Mesothelial cell of epicardium (in vitro differentiated cells): ENCODE results near the gene DPY19L2. TPM values are rescaled to one million over a fixed set of nuclear protein-coding genes. Genes with fewer than 3 reads are reported as not detected.
"Not testable (repeated sequence)": the region's sequence is repeated elsewhere in the genome, so short reads cannot be mapped to it uniquely, and the experiment has no call there.

Experiments used
- DNase-seq, 2 experiments: peaks; one replicate each; pipeline ENCODE4 v3.0.0; 2021; ENCODE audit warnings: low spot score in 2 of 2; ENCODE audit not compliant: unreplicated experiment in 2 of 2
- H3K27ac Mint-ChIP-seq: 2 replicates; pipeline ENCODE4 v1.8.0; 2021; ENCODE audit warnings: mixed read lengths
- H3K27me3 Mint-ChIP-seq: 2 replicates; pipeline ENCODE4 v1.8.0; 2021; ENCODE audit warnings: low read depth, mixed read lengths
- H3K36me3 Mint-ChIP-seq: 2 replicates; pipeline ENCODE4 v1.8.0; 2021; ENCODE audit warnings: mixed read lengths
- H3K4me1 Mint-ChIP-seq: 2 replicates; pipeline ENCODE4 v1.8.0; 2021; ENCODE audit warnings: mixed read lengths
- H3K4me3 Mint-ChIP-seq: 2 replicates; pipeline ENCODE4 v1.8.0; 2021; ENCODE audit warnings: mild to moderate bottlenecking, moderate library complexity, mixed read lengths
- H3K9me3 Mint-ChIP-seq: 2 replicates; pipeline ENCODE4 v1.8.0; 2021; ENCODE audit warnings: mixed read lengths
- total RNA-seq: library from RNA; stranded (reverse); gene quantifications from 3 replicates; pipeline ENCODE4 v1.2.1, GENCODE V29; 2021
- TF ChIP-seq, protein P1 (sequence below): fragments of 200-600 bp; sonication (generic); IDR thresholded peaks from one replicate; pipeline ENCODE4 v1.5.0; 2021; ENCODE audit warnings: antibody characterized with exemption; ENCODE audit not compliant: unreplicated experiment

Gene DPY19L2
- total RNA-seq, 1 donor from 2014 or later, result 19.0 TPM

DNA sequence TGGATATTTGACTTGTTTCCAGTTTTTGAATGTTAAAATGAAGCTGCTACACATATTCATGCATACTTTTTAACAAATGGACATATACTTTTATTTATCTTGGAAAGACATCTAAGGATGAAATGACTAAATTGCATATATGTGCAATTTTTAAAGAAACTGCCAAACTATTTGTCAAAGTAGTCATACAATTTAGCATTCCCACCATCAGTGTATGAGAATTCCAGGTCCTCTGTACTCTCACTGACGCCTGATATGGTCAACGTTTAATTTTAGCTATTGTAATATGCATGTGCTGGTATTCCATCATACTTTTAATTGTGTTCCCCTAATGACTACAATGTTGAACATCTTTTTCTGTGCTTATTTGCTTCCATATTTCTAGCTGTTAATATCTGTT, 22.5 kb upstream of the DPY19L2 start:
- DNase-seq, H3K4me1 Mint-ChIP-seq, H3K36me3 Mint-ChIP-seq, H3K9me3 Mint-ChIP-seq, H3K4me3 Mint-ChIP-seq, H3K27ac Mint-ChIP-seq, H3K27me3 Mint-ChIP-seq: not testable (repeated sequence)

DNA sequence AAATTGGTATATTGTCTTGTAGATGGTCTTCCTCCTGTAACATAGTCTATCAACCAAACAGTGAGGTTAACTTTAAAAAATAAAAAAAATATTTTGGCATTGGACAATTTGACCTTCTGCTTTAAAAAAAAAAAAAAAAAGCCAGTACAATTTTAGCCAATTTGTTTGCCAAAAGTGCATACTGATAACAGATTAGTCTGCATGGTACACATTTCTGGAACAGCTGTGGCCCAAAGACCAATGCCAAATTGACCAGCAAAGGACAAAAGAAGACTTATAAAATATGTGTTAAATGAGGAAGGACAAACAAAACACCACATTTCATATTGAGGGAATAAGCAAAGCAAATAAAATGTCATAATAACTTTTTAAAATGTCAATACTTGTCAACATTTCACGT, 20.8 kb upstream of the DPY19L2 start:
- DNase-seq, H3K36me3 Mint-ChIP-seq, H3K27ac Mint-ChIP-seq, H3K27me3 Mint-ChIP-seq, H3K4me3 Mint-ChIP-seq, H3K9me3 Mint-ChIP-seq, H3K4me1 Mint-ChIP-seq: not testable (repeated sequence)

DNA sequence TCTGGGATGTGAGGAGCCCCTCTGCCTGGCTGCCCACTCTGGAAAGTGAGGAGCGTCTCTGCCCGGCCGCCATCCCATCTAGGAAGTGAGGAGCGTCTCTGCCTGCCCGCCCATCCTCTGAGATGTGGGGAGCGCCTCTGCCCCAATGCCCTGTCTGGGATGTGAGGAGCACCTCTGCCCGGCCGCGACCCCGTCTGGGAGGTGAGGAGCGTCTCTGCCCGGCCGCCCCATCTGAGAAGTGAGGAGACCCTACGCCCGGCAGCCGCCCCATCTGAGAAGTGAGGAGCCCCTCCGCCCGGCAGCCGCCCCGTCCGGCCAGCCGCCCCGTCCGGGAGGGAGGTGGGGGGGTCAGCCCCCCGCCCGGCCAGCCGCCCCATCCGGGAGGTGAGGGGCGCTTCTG, 18.3 kb upstream of the DPY19L2 start:
- not testable (repeated sequence) for H3K4me3 Mint-ChIP-seq

DNA sequence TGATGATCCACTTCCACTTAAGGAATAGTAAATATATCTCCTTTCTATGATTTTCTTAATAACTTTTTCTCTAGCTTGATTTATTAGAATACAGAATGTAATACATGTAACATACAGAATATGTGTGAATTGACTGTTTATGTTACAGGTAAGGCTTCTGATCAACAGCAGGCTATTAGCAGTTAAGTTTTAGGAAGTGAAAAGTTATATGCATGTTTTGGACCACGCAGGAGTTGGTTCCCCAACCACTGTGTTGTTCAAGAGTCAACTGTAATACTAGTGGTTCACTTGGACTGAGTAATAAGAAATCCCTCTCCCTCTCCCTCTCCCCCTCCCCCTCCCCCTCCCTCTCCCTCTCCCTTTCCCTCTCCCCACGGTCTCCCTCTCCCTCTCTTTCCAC, 17.5 kb upstream of the DPY19L2 start:
- not testable (repeated sequence) for H3K36me3 Mint-ChIP-seq, H3K4me3 Mint-ChIP-seq, DNase-seq, H3K4me1 Mint-ChIP-seq, H3K27me3 Mint-ChIP-seq, H3K27ac Mint-ChIP-seq, H3K9me3 Mint-ChIP-seq

More for the DNA sequence above, 18.3 kb upstream of the DPY19L2 start:
- not testable (repeated sequence) for H3K4me1 Mint-ChIP-seq, H3K27ac Mint-ChIP-seq, H3K27me3 Mint-ChIP-seq, H3K9me3 Mint-ChIP-seq, DNase-seq, H3K36me3 Mint-ChIP-seq

DNA sequence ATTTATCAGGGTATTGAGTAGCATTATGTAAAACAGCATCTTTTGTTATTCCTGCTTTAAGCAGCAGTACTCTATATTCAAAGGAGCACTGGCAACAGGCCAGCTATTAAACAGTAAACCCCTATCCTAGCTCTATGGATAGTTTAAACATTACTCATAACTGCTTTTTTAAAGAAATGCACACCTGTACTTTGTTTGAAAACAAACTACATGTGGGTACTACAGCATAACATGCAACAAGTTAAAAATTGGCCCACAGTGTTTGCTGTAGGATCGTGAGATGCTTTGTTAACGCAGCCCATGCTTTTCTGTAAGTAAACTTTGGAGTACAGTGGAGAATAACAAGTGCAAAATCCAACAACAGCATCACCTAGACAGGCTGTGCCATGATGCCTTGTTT, 14.3 kb upstream of the DPY19L2 start:
- not testable (repeated sequence) for H3K4me1 Mint-ChIP-seq, H3K27me3 Mint-ChIP-seq, DNase-seq, H3K9me3 Mint-ChIP-seq, H3K4me3 Mint-ChIP-seq, H3K27ac Mint-ChIP-seq, H3K36me3 Mint-ChIP-seq

DNA sequence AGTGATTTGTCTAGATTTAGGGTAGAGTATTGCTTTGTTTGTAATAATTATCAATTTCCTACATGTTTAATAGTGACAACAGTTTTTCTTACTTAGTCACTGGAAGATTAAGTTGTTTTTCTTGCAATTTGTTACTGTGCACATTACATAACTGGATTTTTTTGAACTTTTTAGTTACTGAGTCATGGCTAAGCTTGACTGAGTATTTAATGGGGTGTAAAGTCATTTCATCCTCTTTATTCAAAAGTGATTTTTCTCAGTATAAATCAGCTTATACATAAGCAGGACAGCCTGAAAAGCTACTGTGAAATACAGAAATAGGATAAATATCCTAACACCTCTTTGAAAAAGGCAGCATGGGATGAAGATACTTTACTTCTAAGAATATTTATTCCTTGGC, 12.5 kb upstream of the DPY19L2 start:
- not testable (repeated sequence) for H3K27me3 Mint-ChIP-seq, H3K4me1 Mint-ChIP-seq, H3K4me3 Mint-ChIP-seq, H3K27ac Mint-ChIP-seq, DNase-seq, H3K36me3 Mint-ChIP-seq
- peaks cover 17% of the 10 kb centered on the region for H3K9me3 Mint-ChIP-seq

DNA sequence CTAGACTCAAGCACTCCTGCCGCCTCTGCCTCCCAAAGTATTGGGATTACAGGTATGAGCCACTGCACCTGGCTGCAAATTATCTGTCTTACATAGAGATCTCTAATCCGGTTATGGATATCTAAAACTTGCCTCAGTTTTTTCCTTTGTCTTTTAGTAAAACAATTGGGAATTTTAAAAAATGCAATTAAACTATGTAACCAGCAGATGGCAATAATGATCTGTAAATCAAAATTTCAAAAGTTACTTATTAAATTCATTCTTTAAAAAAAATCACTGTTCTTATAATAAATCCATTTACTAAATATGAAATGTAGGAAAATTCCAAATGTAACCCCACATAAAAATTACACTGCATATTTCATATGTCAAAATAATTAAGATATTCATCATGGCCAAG, 4.3 kb upstream of the DPY19L2 start:
- not testable (repeated sequence) for H3K36me3 Mint-ChIP-seq, H3K4me1 Mint-ChIP-seq, DNase-seq, H3K27ac Mint-ChIP-seq, H3K4me3 Mint-ChIP-seq
- TF ChIP-seq, protein P1, sequence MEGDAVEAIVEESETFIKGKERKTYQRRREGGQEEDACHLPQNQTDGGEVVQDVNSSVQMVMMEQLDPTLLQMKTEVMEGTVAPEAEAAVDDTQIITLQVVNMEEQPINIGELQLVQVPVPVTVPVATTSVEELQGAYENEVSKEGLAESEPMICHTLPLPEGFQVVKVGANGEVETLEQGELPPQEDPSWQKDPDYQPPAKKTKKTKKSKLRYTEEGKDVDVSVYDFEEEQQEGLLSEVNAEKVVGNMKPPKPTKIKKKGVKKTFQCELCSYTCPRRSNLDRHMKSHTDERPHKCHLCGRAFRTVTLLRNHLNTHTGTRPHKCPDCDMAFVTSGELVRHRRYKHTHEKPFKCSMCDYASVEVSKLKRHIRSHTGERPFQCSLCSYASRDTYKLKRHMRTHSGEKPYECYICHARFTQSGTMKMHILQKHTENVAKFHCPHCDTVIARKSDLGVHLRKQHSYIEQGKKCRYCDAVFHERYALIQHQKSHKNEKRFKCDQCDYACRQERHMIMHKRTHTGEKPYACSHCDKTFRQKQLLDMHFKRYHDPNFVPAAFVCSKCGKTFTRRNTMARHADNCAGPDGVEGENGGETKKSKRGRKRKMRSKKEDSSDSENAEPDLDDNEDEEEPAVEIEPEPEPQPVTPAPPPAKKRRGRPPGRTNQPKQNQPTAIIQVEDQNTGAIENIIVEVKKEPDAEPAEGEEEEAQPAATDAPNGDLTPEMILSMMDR, result peak; percentile 59
- Mint-ChIP-seq H3K9me3 (peaks cover 16% of the 10 kb centered on the region), H3K27me3 (peaks cover 34% of the 10 kb centered on the region)

DNA sequence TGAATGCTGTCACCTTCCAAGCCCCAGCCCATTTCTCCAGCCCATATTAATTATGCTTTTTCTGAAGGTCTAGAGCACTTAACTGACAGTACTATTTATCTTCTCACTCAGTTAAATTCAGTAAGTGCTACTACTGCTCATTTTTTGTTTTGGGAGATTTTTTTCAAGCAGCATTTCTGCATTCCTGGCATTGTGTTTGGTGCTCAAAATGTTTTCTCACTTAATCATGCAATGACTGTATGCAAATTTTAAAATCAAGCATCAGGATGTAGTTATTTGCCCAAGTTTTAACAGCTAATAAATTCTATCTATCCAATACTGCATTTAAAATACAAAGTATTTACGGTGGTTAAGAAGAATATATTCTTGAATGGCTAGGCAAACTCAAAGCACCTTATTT, 1.6 kb upstream of the DPY19L2 start:
- Mint-ChIP-seq H3K4me1 (peaks cover 11% of the 10 kb centered on the region), H3K27me3 (peaks cover 40% of the 10 kb centered on the region), H3K4me3 (peak overlapping the region; percentile 73)
- H3K36me3 Mint-ChIP-seq, H3K27ac Mint-ChIP-seq, H3K9me3 Mint-ChIP-seq, DNase-seq: not testable (repeated sequence)

DNA sequence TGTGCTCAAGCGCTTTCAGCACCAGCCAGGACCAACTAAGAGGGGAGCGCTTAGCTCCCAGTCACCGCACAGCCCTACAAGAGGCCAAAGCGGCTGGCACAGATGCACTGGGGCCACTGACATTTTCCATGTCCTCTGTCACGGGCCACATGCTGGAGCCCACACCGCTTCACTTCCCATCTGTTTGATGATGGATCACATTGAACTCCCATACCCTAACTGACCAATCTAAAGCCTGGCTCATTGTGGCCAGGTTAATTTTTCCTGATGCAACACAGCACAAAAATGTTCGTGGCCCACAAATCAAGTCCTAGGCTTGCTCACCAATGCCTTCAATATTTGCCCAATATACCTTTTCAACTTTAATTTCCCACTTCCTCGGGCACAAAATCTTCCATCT, 1.1 kb upstream of the DPY19L2 start:
- Mint-ChIP-seq H3K27me3 (peaks cover 40% of the 10 kb centered on the region), H3K4me3 (peak overlapping the region; percentile 73), H3K4me1 (peaks cover 11% of the 10 kb centered on the region)
- H3K9me3 Mint-ChIP-seq, H3K27ac Mint-ChIP-seq, DNase-seq, H3K36me3 Mint-ChIP-seq: not testable (repeated sequence)

DNA sequence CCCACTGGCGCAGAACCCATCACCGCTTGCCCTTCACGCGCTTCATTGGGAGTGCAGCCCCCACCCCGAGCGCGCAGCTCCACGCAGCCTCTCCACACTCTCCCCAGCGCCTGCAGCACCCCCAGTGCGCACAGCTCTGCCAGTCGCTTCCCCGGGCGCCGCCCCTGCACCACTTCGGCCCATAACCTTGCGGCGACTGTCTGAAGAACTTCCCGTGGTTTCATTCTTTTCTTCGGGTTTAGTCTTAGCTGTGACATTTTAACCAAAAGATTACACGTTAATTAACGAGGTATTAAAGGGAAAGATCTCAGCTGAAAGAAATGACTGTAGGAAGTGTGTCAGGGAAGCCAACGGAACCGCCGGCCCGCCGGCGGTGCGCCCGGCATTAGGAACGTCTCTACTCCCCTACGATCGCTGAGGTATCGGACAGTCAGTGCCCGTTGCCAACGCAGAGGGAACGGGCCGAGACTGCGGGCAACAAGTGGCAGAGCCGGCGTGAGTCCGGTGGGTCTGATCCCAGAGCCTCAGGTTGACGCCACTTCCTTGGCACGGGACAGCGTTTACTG, 590 bp upstream of the DPY19L2 start:
- not testable (repeated sequence) for DNase-seq, H3K36me3 Mint-ChIP-seq

DNA sequence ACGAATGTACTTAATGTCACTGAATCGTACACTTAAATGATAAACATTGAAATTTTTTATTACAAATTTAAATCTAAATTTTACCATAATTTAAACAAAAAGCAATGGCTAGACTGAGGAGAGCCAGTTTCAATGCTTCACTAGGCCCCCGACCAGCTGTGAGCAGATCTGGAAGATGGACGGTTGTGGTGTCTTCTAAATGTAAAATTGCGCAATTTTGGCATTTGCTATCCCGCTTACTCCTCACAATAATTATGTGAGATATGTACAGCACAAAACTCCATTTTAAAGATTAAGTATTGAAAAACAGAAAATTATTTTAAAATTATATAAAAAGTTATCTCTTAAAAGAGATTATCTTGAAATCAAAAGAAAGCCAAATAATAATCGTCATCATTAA, 5.3 kb downstream of the DPY19L2 start:
- H3K9me3 Mint-ChIP-seq, H3K36me3 Mint-ChIP-seq, H3K27ac Mint-ChIP-seq, H3K4me3 Mint-ChIP-seq, H3K27me3 Mint-ChIP-seq, DNase-seq: not testable (repeated sequence)
- H3K4me1 Mint-ChIP-seq, result peaks cover 11% of the 10 kb centered on the region

More for the DNA sequence above, 590 bp upstream of the DPY19L2 start:
- not testable (repeated sequence) for H3K9me3 Mint-ChIP-seq
- Mint-ChIP-seq H3K27me3 (peaks cover 40% of the 10 kb centered on the region), H3K27ac (peak overlapping the region; percentile 70), H3K4me1 (peaks cover 11% of the 10 kb centered on the region), H3K4me3 (peak overlapping the region; percentile 73)

DNA sequence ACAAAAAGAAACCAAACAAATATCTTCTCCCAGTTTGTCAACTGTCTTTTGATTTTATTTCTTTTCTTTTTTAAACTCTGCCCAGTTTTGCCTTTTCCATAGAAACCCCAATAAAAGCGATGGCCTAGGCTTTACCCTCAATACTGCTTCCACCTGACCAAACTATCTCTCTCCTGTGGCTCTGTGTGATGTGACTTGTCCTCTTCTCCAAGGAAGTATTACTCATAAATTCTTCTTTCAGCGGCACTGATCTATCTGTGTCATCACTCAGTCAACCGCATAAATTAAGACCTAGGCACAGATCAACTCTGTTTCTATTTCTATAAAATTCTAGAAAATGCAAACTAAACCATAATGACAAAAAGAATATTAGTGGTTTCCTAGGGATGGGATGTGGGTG, 9.8 kb downstream of the DPY19L2 start:
- DNase-seq, H3K27ac Mint-ChIP-seq, H3K36me3 Mint-ChIP-seq, H3K4me1 Mint-ChIP-seq, H3K27me3 Mint-ChIP-seq, H3K4me3 Mint-ChIP-seq, H3K9me3 Mint-ChIP-seq: not testable (repeated sequence)

DNA sequence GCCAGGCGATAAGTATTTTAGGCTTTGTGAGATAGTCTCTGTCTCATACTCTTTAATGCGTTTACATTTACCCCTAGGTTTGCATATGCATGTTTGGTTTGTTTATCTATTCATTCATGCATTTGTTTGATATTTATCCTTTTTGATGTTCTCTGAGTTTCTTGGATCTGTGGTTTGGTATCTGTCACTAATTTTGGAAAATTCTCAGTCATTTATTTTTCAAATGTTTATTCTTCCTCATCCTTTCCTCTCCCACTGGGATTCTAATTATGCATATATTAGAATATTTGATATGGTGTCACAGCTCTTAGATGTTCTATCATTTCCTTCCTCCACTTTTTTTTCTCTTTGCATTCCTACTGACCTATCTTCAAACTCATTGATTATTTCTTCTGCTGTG, 11.9 kb downstream of the DPY19L2 start:
- H3K27ac Mint-ChIP-seq, H3K4me1 Mint-ChIP-seq, H3K27me3 Mint-ChIP-seq, H3K36me3 Mint-ChIP-seq, DNase-seq, H3K9me3 Mint-ChIP-seq, H3K4me3 Mint-ChIP-seq: not testable (repeated sequence)
